ENCODE data around the gene GMPR2.
"Not testable (repeated sequence)": the region's sequence is repeated elsewhere in the genome, so short reads cannot be mapped to it uniquely, and the experiment has no call there.

The GMPR2 gene

DNA sequence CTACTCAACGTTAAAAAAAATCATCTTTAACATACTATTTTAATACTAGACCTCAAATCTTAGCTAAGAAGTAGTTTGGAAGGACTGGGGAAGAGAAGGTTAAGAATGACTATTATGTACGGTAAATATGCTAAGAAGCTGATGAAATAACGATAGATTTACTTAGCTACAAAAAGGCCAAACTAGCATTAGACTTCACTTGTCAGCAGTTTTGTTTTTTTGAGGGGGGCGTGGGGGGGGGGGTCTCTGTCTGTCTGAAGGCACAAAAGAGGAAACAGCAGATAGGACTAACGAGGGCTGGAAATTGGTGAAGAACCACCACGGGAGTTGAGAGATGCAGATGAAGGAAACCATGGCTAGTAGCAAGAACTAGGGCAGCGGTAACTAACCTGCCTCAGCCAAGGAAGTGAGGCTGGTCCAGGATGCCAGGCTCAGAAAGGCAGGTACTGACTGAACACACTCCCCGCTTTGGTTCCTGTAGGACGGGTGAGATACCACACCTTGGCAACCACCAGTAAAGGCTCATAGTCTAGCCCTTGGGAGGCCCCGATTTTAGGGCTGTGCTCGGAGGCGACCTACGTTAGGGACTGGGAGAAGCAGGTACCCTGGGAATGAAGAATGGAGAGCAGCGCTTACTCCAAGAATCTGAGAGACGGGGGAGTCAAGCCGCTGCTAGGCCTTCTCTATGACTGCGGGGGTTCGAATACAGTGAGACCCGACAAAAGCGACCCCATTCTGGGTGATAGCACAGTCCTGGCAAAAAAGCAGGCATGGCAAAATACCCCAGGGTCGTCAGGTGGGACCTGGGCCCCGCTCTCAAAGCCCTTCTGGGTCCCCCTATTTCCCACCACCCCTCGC lies 1.2 kb upstream of the GMPR2 start:
- DNase-seq (ENCODE audit: low read depth in 2 of 2): no peak

- DNase-seq (ENCODE audit: low read depth in 2 of 2): peak; percentile 73 to 85
These were observed 546 bp upstream of the GMPR2 start, which contains the start of gene NEDD8 for GRCh38 chr14:24232121-24232644. Gene NEDD8, minus strand, starts transcription at chr14:24232367. Its CDS starts 100 bp downstream, at chr14:24232267.

- no peak for DNase-seq (ENCODE audit: low read depth in 2 of 2)
These were observed 773 bp downstream of the GMPR2 start for GRCh38 chr14:24233538-24233866.

GRCh38 chr14:24234095-24235005 lies 1.6 kb downstream of the GMPR2 start:
- no peak for DNase-seq (ENCODE audit: low read depth in 2 of 2)

DNA sequence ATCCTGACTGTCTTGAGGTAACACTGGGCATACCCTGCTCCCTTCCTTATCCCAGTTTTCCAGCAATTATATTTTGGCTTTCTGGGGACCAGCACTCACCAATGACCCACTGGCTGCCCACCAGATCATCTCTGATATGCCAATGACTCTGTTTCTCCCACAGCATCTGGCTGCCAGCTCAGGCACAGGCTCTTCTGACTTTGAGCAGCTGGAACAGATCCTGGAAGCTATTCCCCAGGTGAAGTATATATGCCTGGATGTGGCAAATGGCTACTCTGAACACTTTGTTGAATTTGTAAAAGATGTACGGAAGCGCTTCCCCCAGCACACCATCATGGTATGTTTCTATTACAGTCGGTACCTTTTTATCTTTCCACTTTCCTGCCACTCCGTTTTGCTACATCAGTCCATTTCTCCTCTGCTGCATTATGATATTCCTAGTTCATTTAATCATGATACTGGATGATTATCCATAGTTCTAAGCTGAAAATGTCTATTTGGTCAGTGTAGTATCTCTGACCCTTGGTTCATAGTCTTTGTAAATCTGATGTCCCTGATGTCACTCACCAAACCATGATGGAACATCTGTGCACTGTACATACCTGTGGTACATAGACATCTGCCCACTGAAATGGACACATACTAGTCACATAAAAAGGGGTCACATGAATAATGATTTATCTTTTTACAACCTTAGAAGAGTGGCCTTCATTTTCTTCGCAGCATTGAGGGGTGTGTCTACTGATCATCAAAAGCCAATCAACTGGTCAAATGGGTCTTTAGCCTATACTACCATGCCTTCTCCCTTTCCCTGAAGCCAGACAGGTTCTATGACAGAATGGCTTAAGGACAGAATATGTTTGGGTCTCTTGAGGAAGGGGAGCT lies 3.3 kb downstream of the GMPR2 start:
- no peak for DNase-seq (ENCODE audit: low read depth in 2 of 2)

DNA sequence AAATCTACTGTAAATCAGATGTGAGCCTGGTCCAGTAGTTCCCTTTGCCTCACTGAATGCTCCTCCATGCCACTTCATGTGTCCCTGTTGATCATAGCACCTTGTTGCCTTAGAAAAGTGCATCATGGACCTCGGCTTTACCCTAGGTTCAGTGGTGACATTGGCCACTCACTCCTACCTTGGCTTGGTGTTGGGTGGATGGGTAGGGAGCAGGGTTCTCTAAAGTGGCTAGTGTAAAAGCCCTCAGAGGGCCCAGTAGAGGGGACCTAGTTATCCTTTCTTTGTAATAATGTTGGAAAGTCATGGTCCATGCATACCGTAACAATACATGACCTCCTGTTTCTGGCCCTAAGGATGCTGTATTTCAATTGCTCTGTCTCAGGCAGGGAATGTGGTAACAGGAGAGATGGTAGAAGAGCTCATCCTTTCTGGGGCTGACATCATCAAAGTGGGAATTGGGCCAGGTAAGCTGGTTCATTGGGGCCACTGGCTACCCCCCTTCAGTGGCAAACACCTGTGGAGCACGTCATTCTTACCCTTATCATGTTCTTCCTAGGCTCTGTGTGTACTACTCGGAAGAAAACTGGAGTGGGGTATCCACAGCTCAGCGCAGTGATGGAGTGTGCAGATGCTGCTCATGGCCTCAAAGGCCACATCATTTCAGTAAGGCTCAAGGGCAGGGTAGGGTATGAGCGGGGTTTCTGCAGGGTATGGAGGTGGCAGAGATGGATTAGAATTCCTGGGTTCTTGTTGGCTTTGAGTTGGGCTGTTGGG lies 4.1 kb downstream of the GMPR2 start:
- DNase-seq (ENCODE audit: low read depth in 2 of 2): no peak

- no peak for DNase-seq (ENCODE audit: low read depth in 2 of 2)
These were observed 4.8 kb downstream of the GMPR2 start for GRCh38 chr14:24237463-24237955.

DNA sequence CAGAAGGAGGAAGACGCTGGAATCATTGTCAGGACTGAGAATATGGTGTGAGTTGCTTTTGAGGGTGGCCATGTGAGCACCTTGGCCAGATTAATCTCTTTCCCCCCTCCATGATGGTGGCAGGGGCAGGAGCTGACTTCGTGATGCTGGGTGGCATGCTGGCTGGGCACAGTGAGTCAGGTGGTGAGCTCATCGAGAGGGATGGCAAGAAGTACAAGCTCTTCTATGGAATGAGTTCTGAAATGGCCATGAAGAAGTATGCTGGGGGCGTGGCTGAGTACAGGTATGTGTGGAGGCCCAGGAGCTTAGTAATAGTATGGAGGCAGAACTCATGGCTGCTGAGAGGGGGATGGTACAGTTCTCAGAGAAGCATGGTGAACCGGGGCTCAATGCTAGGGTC lies 5.4 kb downstream of the GMPR2 start:
- DNase-seq (ENCODE audit: low read depth in 2 of 2): no peak

DNA sequence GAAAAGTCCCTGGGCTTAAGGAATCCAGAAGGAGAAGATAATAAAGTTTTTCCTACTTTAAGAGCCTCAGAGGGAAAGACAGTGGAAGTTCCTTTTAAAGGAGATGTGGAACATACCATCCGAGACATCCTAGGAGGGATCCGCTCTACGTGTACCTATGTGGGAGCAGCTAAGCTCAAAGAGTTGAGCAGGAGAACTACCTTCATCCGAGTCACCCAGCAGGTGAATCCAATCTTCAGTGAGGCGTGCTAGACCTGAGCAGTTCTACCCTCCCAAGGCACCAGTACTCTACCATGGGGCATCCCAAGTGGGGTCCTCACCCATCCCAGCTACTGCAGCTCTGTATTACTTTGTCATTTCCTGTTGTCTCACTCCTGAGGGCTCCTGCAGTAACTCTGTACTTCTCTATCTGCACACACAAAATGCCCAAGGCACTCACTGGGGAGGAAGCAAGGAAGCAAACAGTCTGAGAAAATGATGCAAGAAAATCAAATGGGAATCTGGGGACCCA lies 5.9 kb downstream of the GMPR2 start:
- DNase-seq (ENCODE audit: low read depth in 2 of 2): no peak

DNA sequence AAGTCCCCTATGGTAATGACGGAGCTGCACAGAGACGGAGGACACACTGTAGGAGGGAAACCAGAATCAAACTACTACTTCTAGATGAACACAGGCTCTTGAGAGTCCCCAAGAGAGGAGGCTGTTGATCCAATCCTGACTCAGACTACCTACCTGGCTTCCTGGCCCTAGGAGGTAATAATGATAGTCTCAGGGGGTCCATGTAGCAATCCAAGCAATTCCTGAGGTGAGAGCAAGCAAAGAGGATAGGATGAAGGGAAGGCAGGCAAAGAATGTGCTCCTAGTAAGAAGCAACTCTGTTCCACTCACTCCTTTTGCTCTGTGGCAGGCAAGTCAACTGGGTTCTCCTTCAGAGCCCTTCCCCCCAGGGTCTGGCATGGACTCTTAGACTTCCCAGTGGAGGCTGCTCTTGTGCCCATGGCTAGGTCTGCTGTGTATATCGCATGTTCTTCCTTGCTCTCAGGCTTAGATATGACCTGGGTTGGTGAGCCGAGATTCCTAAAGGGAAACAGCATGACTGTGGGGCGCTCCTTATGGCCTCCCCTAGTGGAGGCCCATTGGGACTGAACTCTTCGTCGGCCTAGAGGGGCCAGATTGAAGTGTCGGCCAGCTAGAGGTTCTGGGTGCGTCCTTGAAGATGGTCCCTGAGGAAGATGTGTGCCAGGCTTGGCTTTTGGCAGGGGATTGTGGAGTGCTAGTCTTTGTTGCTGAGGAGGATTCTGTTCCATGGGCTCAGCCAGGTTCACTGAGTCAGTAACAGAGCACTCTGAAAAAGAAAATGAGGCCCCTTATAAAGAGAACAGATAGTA lies 7.6 kb downstream of the GMPR2 start:
- DNase-seq (ENCODE audit: low read depth in 2 of 2): no peak

GRCh38 chr14:24241829-24242443 lies 9.2 kb downstream of the GMPR2 start:
- DNase-seq (ENCODE audit: low read depth in 2 of 2): peak; percentile 88 to 89

DNA sequence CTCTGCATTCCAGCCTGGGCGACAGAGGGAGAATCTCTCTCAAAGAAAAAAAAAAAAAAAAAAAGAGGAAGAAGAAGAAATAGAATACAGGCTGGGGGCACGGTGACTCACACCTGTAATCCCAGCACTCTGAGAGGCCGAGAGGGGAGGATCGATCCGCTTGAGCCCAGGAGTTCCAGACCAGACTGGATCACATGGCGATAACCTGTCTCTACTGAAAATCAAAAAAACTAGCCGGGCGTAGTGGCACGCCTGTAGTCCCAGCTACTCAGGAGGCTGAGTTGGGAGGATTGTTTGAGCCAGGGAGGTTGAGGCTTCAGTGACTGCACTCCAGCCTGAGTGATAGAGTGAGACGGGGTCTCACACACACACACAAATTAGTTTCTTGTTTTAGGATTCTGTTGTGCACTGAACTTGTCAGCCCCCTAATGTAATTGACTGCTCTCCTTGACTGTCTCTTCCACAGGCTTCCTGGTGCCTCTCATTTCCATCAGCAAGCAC lies 10.7 kb downstream of the GMPR2 start:
- no peak for DNase-seq (ENCODE audit: low read depth in 2 of 2)

DNA sequence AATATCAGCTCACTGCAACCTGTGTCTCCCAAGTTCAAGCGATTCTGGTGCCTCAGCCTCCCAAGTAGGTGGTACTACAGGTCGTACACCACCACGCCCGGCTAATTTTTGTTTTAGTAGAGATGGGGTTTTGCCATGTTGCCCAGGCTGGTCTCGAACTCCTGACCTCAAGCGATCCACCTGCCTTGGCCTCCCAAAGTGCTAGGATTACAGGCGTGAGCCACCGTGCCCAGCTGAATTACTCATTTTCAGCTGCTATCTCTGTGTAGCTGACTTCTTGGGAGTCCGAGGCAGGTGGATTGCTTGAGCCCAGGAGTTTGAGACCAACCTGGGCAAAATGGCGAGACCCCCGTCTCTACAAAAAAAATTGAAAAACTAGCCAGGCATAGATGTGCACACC lies 12.6 kb downstream of the GMPR2 start:
- not testable (repeated sequence) for DNase-seq (ENCODE audit: low read depth in 2 of 2)

GRCh38 chr14:24246765-24247212 lies 14.1 kb downstream of the GMPR2 start:
- no peak for DNase-seq (ENCODE audit: low read depth in 2 of 2)

GRCh38 chr14:24247422-24247821 lies 14.7 kb downstream of the GMPR2 start:
- DNase-seq (ENCODE audit: low read depth in 2 of 2): no peak

- no peak for DNase-seq (ENCODE audit: low read depth in 2 of 2)
These were observed 16.7 kb downstream of the GMPR2 start for GRCh38 chr14:24249230-24250021.

DNA sequence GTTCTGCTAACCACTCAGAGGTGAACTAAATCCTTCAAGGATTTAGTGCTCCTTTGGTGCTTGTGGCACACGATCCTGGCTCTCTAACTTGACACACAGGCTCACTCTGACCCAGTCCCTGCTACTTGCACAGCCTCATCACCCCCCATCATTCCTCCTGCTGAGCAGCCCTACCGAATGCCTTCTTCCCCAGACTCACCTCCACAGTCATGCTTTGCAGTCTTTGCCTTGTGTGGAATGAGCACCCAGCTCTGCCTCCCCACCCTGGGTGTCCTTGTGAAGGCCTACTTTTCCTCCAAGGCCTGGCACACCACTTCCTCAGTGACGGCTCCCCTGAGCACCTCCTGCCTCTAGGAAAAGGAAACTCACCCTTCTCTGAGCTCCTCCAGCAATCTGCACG lies 17.6 kb downstream of the GMPR2 start:
- DNase-seq (ENCODE audit: low read depth in 2 of 2): no peak

GRCh38 chr14:24251880-24252288 lies 19.2 kb downstream of the GMPR2 start:
- DNase-seq (ENCODE audit: low read depth in 2 of 2): no peak
